Psoas muscle (tissue), 8 donors: ENCODE measurements around the gene ZBTB7C. TPM values are rescaled to one million over a fixed set of nuclear protein-coding genes. Genes with fewer than 3 reads are reported as not detected.

ENCODE experiments used
- ATAC-seq, 4 donors: fragments of 200-7000 bp; cut with Tn5 transposase; one replicate each; pipeline ENCODE4 v1.9.1; 2020; ENCODE audit warnings: moderate library complexity in 3 of 4, mild to moderate bottlenecking in 2 of 4
- DNase-seq, 2 donors: peaks; one replicate each; pipeline ENCODE4 v3.0.0-alpha.2; 2020
- H3K27ac ChIP-seq: fragments of 200-600 bp; one replicate; pipeline ENCODE4 v1.8.0; 2022
- H3K27me3 ChIP-seq, 3 donors: fragments of 200-600 bp in 1 of 3; one replicate each; pipeline versions ENCODE4 v1.6.1 to v1.8.0; 2013 to 2022; ENCODE audit warnings: low read length in 2 of 3, mild to moderate bottlenecking in 2 of 3, moderate library complexity in 1 of 3; ENCODE audit not compliant: insufficient read depth in 3 of 3
- H3K36me3 ChIP-seq, 2 donors: fragments of 200-600 bp in 1 of 2; one replicate each; pipeline versions ENCODE4 v1.6.1 to v1.8.0; 2013 to 2022; ENCODE audit warnings: low read depth in 1 of 2, mild to moderate bottlenecking in 1 of 2, moderate library complexity in 1 of 2; ENCODE audit not compliant: insufficient read depth in 1 of 2
- H3K4me1 ChIP-seq: fragments of 200-600 bp; one replicate; pipeline ENCODE4 v1.8.0; 2022
- H3K4me3 ChIP-seq: fragments of 200-600 bp; one replicate; pipeline ENCODE4 v1.8.0; 2022; ENCODE audit warnings: mild to moderate bottlenecking
- H3K9me3 ChIP-seq: fragments of 200-600 bp; one replicate; pipeline ENCODE4 v1.8.0; 2022
- CTCF ChIP-seq: fragments of 200-600 bp; IDR thresholded peaks from one replicate; pipeline ENCODE4 v1.8.0; 2022; ENCODE audit warnings: antibody characterized with exemption
- WGBS, 3 donors: extraction: QIAGEN DNeasy Blood & Tissue Kit; methylation state at CpG; one replicate each; pipeline versions ENCODE4 v1.1.6 to v1.1.7; 2013; 5-methylcytosine and 5-hydroxymethylcytosine counted together
- intact Hi-C, 2 donors: fragments of 100-400 bp; cut with DNase I; formaldehyde crosslinking; loops; one replicate each; pipeline versions ENCODE4 v1.11.0 to v1.14.2; 2022
- polyA plus RNA-seq, 3 donors: library from polyadenylated mRNA; stranded (reverse); fragments of 200-250 nt; gene quantifications; one replicate each; pipeline ENCODE4 v1.2.3, GENCODE V29; 2013
- total RNA-seq, 4 donors: library from RNA; stranded (reverse); fragmentation: NEBNext Ultra II Directional in 2 of 4; extraction: Animal tissue kit (Norgen Biotek cat#: 25700) in 2 of 4; gene quantifications; one replicate each; pipeline versions ENCODE4 v1.2.1 to v1.2.4, GENCODE V29; 2021 to 2023
- donor health status: healthy with polysubstance abuse.
- donor health status: DM: no; HTN: no; CAD: no; lungs with moderate emphysema.
- donor health status: Bipolar disorder and iron deficiency.
- donor health status: healthy.
- donor health status: DM: yes; HTN: yes; CAD: no.
- donor health status: DM: no; HTN: no; CAD: no.
- donor health status: DM: no; HTN: no; CAD: no.
- donor health status: DM: yes; HTN: yes; CAD: no.

The ZBTB7C gene
- total and polyA plus RNA-seq, 7 donors: 0.34 to 2.9 (median 0.78) TPM

GRCh38 chr18:48111587-48111986 is 297.6 kb downstream of the ZBTB7C start:
- Histone ChIP-seq H3K4me3 (no peak overlapping the region), H3K9me3 (no peaks in the 10 kb centered on the region), H3K36me3 (no peaks in the 10 kb centered on the region), H3K27me3 (no peaks in the 10 kb centered on the region), H3K4me1 (no peaks in the 10 kb centered on the region), H3K27ac (no peak overlapping the region)
- DNase-seq: no peak
- 86 to 91% (median 90%) methylated on average over 5 of the region's 5 CpGs for WGBS, 3 donors
- no peak for TF ChIP-seq CTCF
- no peak for ATAC-seq
- intact Hi-C loops: loop anchor here in 1 of 2 donors (5.0 kb wide), 1 partner anchor 54 kb away; no protein-coding TSS in a partner anchor

- DNase-seq (no peak), ATAC-seq (no peak)
- 72 to 82% (median 80%) methylated on average over 7 of the region's 7 CpGs for WGBS, 3 donors
Measured at GRCh38 chr18:48110797-48111196, 298.4 kb downstream of the ZBTB7C start.

GRCh38 chr18:48109961-48110493 is 299.2 kb downstream of the ZBTB7C start:
- Histone ChIP-seq H3K9me3 (no peaks in the 10 kb centered on the region), H3K4me3 (no peak overlapping the region), H3K27me3 (peaks cover 0 to 9% (median 0%) of the 10 kb centered on the region in 3 donors), H3K4me1 (no peaks in the 10 kb centered on the region), H3K36me3 (no peaks in the 10 kb centered on the region), H3K27ac (no peak overlapping the region)
- intact Hi-C loops: loop anchor here in 1 of 2 donors (5.0 kb wide), 1 partner anchor 53 kb away; no protein-coding TSS in a partner anchor
- DNase-seq (no peak), ATAC-seq (no peak)
- WGBS, 3 donors: 75 to 94% (median 75%) methylated on average over 6 of the region's 6 CpGs
- TF ChIP-seq CTCF: no peak

More at GRCh38 chr18:48110797-48111196, 298.4 kb downstream of the ZBTB7C start:
- Histone ChIP-seq H3K27ac (no peak overlapping the region), H3K4me3 (no peak overlapping the region), H3K9me3 (no peaks in the 10 kb centered on the region), H3K27me3 (peaks cover 0 to 5% (median 0%) of the 10 kb centered on the region in 3 donors), H3K4me1 (no peaks in the 10 kb centered on the region), H3K36me3 (no peaks in the 10 kb centered on the region)
- intact Hi-C loops: loop anchor here in 1 of 2 donors (5.0 kb wide), 1 partner anchor 53 kb away; no protein-coding TSS in a partner anchor
- no peak for TF ChIP-seq CTCF

- Histone ChIP-seq H3K27ac (no peak overlapping the region), H3K9me3 (no peaks in the 10 kb centered on the region), H3K27me3 (peaks cover 0 to 9% (median 0%) of the 10 kb centered on the region in 3 donors), H3K36me3 (no peaks in the 10 kb centered on the region), H3K4me3 (no peak overlapping the region), H3K4me1 (no peaks in the 10 kb centered on the region)
- intact Hi-C loops: no loop called here
- DNase-seq: no peak
- no peak for ATAC-seq
- 90 to 96% (median 92%) methylated on average over 11 of the region's 11 CpGs for WGBS, 3 donors
- no peak for TF ChIP-seq CTCF
Measured at GRCh38 chr18:48108136-48108535, 301.0 kb downstream of the ZBTB7C start.
